HPDE6-E6E7 (cell line): Measurements from ENCODE around the gene TFAP2D.

ENCODE experiments used
- DNase-seq: peaks from one replicate; pipeline ENCODE4 v3.0.0; 2011; ENCODE audit warnings: missing footprints; ENCODE audit errors: extremely low spot score

The TFAP2D gene

GRCh38 chr6:50819466-50819903 is 106.2 kb downstream of the TFAP2D start:
- no peak for DNase-seq

- no peak for DNase-seq
Observed at GRCh38 chr6:50819904-50820868, 106.9 kb downstream of the TFAP2D start.

- no peak for DNase-seq
Observed at GRCh38 chr6:50820869-50821264, 107.5 kb downstream of the TFAP2D start.

- no peak for DNase-seq
Observed at GRCh38 chr6:50821441-50822077, 108.2 kb downstream of the TFAP2D start.

- no peak for DNase-seq
Observed at GRCh38 chr6:50822078-50822476, 108.8 kb downstream of the TFAP2D start.
